HG02884 (cell line): Measurements from ENCODE around the gene TLE3.
"Not testable (repeated sequence)": the region's sequence is repeated elsewhere in the genome, so short reads cannot be mapped to it uniquely, and the experiment has no call there.

ENCODE experiments used
- ATAC-seq: cut with Tn5 transposase; IDR thresholded peaks from one replicate; pipeline ENCODE4 v1.9.1; 2021; ENCODE audit warnings: mild to moderate bottlenecking, moderate library complexity; ENCODE audit not compliant: unreplicated experiment

TLE3 gene

DNA sequence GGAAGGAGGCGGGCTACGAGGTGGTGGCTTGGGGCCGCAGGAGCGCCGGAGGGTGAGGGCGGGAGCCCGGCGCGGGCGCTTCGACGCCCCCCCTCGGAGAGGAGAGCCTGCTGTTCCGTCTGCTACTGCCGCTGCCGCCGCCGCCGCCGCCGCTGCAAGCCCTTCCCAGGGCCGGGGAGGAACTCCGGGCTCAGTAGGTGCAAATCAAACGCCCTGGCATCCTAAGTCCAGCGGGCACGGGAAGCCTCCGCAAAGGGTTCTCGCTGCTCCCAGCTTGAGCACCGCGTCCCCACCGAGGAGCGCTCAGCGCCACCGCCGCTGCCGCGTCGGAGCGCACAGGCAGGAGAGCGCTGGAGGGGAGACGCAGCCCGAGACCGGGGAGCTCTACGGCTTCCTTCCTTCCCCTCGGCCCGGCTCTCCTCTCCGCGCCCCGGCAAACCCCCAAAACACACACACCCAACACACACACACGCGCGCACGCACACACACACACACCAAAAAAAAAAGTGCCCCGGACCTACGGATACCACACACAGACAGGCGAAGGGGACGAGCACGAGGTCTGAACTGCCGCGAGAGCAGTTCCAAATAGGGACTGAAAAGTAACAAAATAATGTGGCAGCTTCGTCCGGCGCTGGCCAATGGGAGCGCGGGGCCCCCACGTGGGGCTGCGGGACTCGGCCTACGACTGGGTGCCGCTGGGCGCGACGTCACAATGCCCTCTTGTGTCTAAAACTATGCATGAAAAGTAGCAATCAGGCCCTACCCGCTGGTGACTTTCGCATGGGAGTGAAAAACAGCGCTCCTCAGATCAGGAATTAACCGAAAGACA lies at the start of gene TLE3:
Gene TLE3, minus strand, starts transcription at position 597 of the 832 bp plus-strand sequence. CDS start 1,119 bp downstream, outside the sequence.
- peak; percentile 56 for ATAC-seq

DNA sequence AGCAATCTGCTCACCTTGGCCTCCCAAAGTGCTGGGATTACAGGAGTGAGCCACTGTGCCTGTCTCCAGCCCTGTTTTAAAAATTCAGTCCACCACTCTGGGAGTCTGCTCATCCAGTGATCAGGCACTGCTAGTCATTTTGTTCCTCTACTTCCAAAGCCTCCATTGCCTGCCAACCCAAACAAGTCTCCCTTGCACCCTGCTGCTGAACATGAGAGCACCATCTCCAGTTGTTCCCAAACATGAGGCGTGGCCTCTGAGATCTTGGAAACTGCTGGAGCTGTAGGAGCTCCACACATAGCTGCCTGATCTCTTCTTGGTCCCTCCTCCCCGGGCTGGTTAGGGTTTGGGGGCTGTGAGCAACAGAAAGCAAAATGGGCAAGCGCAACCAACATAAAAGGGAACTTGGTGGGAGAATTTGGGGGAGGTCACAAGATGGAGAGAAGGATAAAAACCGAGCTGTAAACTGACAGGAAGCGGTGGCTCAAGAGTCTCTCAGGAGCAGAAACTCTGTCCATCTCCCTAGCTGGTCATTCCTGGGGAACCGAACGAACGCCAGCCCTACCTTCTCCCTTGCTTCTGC lies 49.6 kb upstream of the TLE3 start:
- ATAC-seq = no peak

DNA sequence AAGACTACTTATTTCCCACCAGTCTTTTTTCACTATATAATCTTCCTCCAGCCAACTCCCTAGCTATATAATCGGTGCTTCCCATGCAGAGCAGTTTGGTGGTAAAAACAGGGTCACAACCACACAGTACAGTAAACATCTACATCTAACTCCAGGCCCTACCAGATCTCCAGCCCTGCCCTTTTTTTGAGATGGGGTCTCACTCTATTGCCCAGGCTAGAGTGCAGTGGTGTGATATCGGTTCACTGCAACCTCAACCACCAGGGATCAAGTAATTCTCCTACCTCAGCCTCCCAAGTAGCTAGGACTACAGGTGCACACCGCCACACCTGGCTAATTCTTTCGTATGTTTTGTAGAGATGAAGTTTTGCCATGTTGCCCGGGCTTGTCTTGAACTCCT lies 49.1 kb upstream of the TLE3 start:
- no peak for ATAC-seq

DNA sequence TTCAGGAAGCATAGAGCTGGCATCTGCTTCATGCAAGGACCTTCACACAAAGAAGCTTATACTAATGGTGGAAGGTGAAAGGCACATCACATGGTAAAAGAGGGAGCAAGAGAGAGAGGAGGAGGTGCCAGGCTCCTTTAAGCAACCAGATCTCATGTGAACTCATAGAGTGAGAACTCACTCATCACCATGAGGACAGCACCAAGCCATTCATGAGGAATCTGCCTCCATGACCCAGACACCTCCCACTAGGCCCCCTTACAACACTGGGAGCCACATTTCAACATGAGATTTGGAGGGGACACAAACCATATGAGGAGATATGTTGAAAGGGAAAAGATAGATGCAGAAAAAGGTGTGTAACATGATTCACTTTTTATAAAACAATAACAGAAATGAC lies 48.4 kb upstream of the TLE3 start:
- no peak for ATAC-seq

DNA sequence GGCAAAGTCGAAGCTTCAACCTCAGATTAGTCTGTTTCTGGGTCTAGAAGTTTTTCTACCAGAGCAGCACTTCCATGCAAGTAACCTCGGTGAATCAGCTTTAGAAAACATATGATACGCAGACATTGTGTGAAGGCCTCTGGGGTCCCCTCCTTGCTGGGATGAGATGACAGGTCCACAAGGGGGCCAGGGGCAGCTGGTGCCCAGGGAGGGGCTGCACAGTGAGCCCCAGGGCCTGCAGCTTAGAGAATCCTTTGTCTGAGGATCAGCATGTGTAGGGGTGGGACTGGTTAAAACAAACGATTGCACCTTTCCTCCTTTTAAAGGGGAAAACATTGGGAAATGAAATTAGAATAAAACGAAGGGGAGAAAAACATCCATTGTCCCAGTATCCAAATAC lies 47.5 kb upstream of the TLE3 start:
- no peak for ATAC-seq

DNA sequence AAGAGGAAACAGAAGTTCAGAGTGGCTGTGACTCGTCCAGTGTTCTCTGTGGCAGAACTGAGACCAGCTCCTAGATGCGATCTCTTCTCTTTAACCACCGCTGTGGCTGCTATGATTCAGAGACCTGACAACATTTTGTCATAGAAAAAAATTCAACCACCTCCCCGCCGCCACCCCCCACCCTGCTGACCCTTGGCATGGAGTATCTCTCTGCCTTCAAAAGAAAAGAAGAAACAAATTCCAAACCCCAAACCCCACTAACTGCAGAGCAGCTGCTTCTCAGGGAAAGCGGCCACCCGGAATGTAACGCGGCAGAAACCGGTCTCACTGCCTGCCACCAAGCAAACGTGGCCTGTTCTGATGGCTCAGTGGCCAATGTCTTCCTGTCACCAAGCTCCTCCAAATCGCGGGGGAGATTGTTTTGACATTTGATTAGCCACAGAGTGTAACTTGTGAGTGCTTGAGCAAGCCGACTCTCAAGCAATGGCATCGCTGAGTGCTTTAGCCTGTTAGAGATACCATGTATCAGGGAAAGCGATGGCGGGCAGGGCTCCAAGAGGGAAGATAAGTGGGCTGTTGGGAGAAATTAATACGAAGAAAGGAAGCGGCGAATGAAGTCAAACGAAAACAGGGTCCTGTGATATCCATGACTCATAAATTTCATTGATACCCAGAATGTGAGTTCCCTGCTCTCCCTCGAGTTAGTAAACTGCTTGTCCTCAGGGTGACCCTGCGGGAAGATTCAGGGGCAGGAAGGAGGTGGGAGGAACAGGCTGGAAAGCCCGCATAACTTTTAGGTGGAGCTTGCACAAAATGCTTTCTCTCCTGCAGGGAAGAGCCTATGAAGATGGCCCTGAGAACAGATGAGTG lies 44.8 kb upstream of the TLE3 start:
- ATAC-seq = no peak

DNA sequence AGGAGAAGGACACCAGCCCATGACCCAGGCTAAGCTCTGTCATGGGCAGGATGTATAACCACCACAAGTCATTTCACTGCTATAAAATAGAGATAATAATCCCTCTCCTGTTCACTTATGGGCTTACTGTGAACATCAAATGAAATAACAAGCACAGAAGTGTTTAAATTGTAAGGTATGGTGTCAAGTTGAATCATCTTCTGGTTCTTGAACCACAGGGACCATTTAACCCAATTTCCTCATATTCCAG lies 44.3 kb upstream of the TLE3 start:
- no peak for ATAC-seq

DNA sequence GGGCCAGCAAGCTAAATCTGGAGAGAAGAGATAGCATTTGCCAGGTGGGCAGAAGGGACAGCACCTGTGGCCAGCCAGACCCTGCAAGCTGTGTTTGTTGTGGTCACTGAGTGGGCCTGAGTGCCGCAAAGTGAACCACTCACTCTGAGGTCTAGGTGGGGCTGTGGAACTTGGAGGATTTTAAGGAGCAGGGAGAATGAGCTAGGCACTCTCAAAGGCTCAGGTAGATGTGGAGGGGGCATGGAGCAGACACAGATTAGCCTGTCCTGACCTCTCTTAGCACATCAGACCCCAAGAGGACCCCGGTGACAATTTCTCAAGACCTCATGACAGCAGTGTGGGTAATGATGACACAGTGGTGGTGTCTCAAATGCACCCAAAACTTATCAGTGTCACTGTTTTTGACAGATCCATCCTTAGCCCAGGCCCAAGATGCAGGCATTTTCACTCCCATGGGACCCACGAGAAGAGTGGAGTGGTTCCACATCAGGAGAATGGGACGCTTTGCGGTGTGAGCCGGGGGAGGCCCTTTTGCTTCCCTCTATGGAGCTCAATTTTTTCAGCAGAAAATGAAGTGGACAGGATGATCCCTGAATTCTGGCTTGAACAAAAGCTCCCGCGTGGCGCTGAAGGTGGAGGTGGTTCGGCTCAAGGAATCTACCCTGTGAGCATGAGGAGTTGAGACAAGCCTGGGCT lies 43.8 kb upstream of the TLE3 start:
- no peak for ATAC-seq

DNA sequence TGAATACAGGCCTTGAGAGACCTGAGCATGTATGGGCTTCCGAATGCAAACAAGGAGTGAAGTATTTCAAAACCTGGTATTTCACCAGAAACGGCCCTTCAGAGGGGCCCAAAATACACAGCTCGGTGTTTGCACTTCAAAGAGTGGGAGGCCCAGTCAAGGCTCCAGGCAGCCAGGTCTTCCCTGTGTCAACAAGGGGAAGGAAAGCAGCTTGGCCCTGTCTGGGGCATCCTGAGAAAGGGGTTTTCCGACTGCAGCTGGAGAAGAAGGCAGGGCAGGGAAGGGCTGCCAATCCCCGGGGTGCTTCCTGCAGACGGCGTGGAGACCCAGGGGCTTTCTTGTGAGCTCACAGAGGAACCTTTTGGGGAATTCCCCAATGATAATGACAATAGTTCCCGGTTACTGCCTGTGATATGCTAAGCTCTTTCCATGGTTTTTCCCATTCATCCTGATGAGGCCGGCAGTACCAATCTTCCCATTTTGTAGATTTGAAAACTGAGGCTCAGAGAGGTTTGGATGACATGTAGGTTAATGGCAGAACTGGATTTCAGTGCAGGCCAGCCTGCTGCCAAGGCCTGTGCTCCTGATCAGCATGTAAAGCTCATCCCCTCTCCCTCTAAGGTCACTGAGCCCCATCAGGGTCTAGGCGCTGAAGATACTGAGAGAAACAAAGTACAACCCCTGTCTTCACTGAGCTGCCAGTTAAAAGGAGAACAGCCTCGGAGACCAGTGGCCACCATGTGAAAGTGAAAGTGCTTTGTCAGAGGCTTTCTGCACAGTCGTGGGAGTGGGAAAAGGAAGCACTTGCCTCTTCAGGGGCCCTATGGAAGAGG lies 43.0 kb upstream of the TLE3 start:
- ATAC-seq = no peak

DNA sequence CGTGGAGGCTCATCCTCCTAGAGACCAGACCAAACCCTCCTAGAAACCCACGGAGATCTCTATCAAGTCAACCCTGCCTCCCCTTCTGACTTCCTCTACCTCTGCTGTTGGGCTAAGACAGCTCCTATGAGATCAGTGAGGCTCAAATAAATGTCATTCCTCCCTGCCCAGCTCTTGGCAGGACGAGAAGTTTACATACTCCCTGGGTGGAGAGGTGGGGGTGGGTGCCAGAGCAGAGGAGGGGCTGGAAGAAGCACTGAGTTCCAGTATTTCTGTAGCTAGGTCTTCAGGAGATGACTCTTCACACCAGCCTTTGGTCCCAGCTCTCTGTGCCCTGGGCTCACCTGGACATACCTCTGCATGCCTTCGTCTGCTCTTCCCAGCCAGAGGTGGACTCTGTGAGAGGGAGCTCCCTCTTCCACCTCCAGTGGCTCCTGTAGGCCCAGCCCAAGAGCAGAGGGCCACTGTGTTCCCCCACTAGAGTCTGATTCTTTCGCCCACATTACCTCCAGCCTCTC lies 42.4 kb upstream of the TLE3 start:
- no peak for ATAC-seq

DNA sequence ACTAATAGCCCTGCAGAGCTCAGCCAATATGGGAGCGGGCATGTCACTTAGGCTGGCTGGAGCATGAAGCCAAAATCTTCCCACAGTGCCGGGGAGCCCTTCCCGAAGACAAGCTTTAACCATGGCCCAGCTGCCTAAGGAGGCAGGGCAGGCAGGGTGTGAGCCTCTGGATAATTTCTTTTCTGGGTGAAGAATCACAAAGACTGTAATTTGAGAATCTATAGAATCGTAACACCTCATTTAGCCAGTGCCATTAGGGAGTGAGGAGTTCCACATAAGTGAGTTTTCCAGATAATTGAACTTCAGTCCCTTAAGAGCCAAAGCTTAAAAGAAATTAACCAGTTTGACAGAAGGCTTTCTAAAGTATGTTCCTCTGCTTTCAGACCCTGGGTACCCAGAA lies 40.2 kb upstream of the TLE3 start:
- no peak for ATAC-seq

DNA sequence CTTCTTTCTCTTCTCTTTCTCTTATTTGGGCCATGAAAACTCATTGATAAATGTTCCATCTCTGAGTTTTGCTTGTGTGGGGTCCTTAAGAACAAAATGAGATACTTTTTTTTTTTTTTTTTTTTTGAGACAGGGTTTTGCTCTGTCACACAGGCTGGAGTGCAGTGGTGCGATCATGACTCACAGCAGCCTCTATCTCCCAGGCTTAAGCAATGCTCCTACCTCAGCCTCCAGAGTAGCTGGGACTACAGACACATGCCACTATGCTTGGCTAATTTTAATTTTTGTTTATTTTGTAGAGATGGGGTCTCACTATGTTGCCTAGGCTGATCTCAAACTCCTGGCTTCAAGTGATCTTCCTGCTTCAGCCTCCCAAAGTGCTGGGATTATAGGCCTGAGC lies 39.3 kb upstream of the TLE3 start:
- ATAC-seq = not testable (repeated sequence)

DNA sequence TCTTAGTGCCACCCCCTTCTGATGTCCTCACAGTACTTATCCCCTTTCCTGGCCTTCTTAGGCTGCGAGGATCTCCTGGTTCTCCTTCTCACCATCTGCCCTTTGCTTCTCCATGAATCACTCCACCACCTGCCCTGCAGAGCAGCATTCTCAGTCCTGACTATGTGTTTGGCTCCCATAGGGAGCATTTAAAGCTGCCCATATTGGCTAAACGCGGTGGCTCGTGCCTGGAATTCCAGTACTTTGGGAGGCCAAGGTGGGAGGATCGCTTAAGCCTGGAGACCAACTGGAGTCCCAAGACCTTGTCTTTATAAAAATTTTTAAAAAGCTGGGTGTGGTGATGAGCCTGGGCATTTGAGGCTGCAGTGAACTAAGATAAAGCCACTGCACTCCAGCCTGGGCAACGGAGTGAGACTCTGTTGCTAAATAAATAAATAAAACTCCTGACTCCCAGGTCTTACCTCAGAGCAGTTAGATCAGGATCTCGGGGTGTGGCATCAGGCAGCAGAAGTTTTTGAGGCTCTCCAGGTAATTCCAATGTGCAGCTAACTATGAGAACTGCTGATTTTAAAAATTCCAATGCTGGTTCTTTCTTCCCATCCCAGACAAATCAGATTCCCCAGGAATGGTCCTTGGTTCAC lies 36.2 kb upstream of the TLE3 start:
- ATAC-seq = no peak

DNA sequence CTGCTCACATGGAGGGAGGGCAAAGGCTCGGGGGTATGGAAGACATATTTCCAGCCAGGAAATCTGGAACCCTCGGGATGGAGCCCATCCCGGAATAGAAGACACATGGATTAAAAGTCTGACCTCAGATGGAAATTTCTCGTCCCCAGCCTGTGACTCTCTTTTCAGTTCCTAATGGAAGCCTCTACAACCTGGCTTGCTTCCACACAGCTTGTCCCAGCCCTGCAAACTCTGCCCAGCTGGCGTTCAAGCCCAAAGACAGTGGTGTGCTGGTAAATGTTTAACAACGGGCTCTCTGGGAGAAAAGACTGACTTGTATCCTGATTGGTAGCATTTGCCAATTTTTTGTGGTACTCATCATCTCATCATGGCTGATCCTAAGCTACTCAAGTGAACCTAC lies 35.6 kb upstream of the TLE3 start:
- no peak for ATAC-seq

DNA sequence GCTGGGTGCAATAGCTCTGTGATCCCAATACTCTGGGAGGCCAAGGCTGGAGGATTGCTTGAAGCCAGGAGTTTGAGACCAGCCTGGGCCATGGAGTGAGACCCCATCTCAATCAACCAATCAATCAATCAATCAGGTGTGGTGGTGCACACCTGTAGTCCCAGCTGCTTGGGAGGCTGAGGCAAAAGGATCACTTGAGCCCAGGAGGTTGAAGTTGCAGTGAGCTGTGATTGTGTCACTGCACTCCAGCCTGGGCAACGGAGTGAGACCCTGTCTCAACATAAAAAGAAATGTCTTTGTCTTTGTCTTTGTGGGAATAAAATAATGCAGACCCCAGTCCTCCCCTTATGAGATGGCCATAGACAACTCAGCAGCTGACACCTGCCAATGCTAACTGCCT lies 34.9 kb upstream of the TLE3 start:
- no peak for ATAC-seq

DNA sequence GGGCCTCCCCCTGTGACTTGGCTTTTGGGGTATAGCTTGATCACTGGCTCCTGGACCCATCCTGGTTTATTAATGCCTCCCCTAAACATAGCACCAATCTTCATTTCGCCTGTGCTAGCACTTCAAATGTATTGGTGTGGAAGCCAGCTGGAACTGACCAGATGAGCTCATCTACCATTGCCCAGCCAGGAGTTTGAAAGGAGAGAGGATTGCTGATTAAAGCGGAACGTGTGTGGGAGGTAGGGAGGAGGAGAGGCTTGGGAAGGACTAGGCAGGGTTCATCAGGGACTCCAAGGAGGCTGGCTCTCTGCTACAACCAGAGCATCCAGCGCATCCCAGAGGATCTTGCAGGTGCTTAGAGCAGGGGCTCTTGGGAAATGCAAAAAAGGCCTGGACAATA lies 34.4 kb upstream of the TLE3 start:
- no peak for ATAC-seq

DNA sequence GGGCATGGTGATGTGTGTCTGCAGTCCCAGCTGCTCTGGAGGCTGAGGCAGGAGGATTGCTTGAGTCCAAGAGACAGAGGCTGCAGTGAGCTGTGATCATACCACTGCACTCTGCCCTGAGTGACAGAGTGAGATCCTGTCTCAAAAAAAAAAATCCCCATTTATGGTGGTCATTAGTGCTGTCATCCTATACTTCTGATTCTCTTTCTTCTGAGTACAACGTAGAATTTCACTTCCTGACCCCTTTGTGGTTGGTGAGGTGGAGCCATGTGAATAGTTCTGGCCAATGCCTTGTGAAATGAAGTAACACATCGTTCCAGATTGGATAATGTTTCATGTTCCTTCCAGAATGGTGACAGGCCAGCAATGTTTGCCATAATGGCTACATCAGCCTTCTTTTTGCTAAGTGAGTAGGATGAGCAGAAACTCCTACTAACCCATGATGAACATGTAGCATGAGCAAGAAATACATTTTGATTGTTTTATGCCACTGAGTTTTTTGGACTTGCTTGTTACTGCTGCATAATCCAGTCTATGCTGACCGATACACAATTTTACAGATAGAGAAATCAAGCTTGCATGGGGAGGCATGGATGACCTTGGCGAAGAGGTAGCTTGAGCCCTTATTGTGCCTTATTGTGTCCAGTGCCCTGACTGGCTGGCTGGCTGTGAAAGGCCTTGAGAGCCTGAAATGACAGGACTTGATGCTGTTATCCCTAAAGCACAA lies 30.9 kb upstream of the TLE3 start:
- no peak for ATAC-seq

DNA sequence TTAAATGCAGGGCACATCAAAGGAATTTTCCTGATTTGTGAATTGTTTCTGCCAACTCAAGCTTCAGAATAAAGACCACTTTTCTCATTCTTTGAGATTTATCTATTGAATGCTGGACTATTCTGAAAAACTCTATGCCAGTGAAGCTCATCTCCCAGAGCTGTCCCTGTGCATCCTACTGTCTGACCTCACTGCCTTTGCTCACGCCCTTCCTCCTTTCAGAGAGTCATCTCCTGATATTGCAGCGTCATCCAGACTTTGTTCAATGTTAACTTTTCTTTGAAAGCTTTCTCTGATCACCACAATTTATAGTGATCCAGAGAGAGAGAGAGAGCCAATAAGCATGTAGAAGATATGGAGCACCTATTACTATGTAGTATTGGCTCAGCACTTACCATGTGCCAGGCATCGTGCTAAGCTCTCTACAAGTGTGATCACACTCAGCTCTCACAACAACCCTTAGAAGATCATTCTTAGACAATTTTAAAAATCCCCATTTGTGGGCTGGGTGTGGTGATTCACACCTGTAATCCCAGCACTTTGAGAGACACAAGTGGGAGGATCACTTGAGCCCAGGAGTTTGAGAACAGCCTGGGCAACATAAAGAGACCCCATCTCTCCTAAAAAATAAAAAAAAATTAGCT lies 30.2 kb upstream of the TLE3 start:
- ATAC-seq = no peak

DNA sequence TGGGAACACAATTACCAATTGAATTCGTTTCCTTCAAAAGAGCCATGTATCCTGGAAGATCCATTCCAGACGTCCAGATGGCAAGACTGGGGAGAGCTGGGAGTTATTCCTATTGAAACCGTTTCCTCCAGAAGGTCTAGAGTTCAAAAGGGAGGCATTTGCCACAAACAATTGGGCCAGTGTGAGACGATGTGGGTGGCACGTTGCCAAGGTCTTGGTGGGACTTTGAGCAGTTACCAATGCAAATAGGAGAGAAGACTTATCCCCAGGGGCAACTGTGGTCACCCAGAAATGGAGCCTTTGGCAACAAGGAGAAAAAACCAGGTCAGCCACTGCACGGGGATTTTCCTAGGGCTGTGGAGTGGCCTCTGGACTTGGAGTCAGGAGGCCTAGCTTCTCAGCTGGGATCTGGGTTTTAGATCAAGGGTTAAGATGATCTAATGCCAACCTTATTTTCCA lies 29.6 kb upstream of the TLE3 start:
- no peak for ATAC-seq
